Right lobe of liver (tissue), 4 donors: ENCODE data around the gene MIOX.

ENCODE experiments used
- CTCF ChIP-seq, 4 donors: fragments of 200-600 bp in 3 of 4; fragments of 450-650 bp in 1 of 4; IDR thresholded peaks; one replicate each; pipeline versions ENCODE4 v1.5.1 to v1.8.0; 2016 to 2022; ENCODE audit warnings: antibody characterized with exemption in 4 of 4, mild to moderate bottlenecking in 2 of 4
- POLR2A ChIP-seq: fragments of 450-650 bp; IDR thresholded peaks from one replicate; pipeline ENCODE4 v1.6.1; 2017; ENCODE audit warnings: antibody characterized with exemption, mild to moderate bottlenecking
- donor health status: DM: no; HTN: no; CAD: no.
- donor health status: DM: no; HTN: no; CAD: no.
- donor health status: DM: no; HTN: yes; CAD: no.

GRCh38 chr22:50516068-50516467 is 29.4 kb downstream of the MIOX start:
- TF ChIP-seq CTCF (IDR thresholded peaks at IDR 0.05) (no peak), POLR2A (no peak)
